Measurements from ENCODE around the gene CRNN. TPM values are rescaled to one million over a fixed set of nuclear protein-coding genes. Genes with fewer than 3 reads are reported as not detected.

CRNN gene
- total and polyA plus RNA-seq, 2 experiments from 2014 or later = not detected

GRCh38 chr1:152457071-152457470 lies 43.0 kb upstream of the CRNN start:
- Mint-ChIP-seq H3K4me1 (peaks cover 5% of the 10 kb centered on the region; the same call in 2 of the 3 replicates), H3K27me3 (ENCODE audit: insufficient read depth, low read depth, poor library complexity) (peaks cover 2% of the 10 kb centered on the region), H3K9me3 (no peaks in the 10 kb centered on the region), H3K36me3 (ENCODE audit: low read depth) (no peaks in the 10 kb centered on the region; the same call in 1 of the 3 replicates), H3K4me3 (no peak overlapping the region), H3K27ac (no peak overlapping the region)
- no peaks in the 10 kb centered on the region for H4K20me1 ChIP-seq (replicated peaks; ENCODE audit: insufficient read depth)
- DNase-seq (ENCODE audit: low spot score) = no peak
- H3K4me3 ChIP-seq = no peak overlapping the region
- no peak overlapping the region for H3K27ac ChIP-seq (ENCODE audit: low read depth)
- no peaks in the 10 kb centered on the region for H3K36me3 ChIP-seq (ENCODE audit: insufficient read depth)
- H3K4me1 ChIP-seq (ENCODE audit: insufficient read depth) = 0 out of 2 replicates have a peak, but pooled peaks cover 3% of the 10 kb centered on the region
- no peak overlapping the region for H3K4me2 ChIP-seq
- ATAC-seq = no peak
- TF ChIP-seq REST (IDR thresholded peaks at IDR 0.05; ENCODE audit: unreplicated experiment) (no peak), ZNF114 (CRISPR knock-in tag; IDR thresholded peaks at IDR 0.05) (no peak), ZNF331 (CRISPR knock-in tag; IDR thresholded peaks at IDR 0.05; ENCODE audit: low read depth) (no peak), POLR2AphosphoS5 (IDR thresholded peaks at IDR 0.05; ENCODE audit: low read depth) (no peak), NANOG (IDR thresholded peaks at IDR 0.05; ENCODE audit: borderline replicate concordance) (no peak), ETS1 (IDR thresholded peaks at IDR 0.05) (no peak), EZH2phosphoT487 (IDR thresholded peaks at IDR 0.05; ENCODE audit: unreplicated experiment) (no peak), ZNF462 (CRISPR knock-in tag; IDR thresholded peaks at IDR 0.05) (no peak), STAT1 (IDR thresholded peaks at IDR 0.05; ENCODE audit: unreplicated experiment) (no peak), EZH2 (IDR thresholded peaks at IDR 0.05; ENCODE audit: low read depth, unreplicated experiment) (no peak), CTCF (conservative IDR thresholded peaks at IDR 0.05; ENCODE audit: low read depth in 2 of 2) (no peak), JUNB (IDR thresholded peaks at IDR 0.05; ENCODE audit: unreplicated experiment) (no peak), CREB1 (CRISPR knock-in tag; IDR thresholded peaks at IDR 0.05; ENCODE audit: low read depth) (no peak)
- H3K79me2 ChIP-seq (replicated peaks; ENCODE audit: insufficient read depth) = no peaks in the 10 kb centered on the region
- no peaks in the 10 kb centered on the region for H3K27me3 ChIP-seq (ENCODE audit: insufficient read depth)
- H3F3A ChIP-seq (replicated peaks; ENCODE audit: low read depth) = 0 out of 2 replicates have a peak, but pooled peaks cover 2% of the 10 kb centered on the region
- no peaks in the 10 kb centered on the region for H3K9me2 ChIP-seq (ENCODE audit: insufficient read depth)
- no peak overlapping the region for H2AFZ ChIP-seq
